K562 (cell line): ENCODE results near the gene ZER1. TPM values are rescaled to one million over a fixed set of nuclear protein-coding genes. Genes with fewer than 3 reads are reported as not detected.
A peak's percentile ranks its signal among the peaks of the same experiment; 100 is the strongest.

Source experiments
- CHD2 ChIP-seq: IDR thresholded peaks from 2 replicates; pipeline ENCODE4 v1.6.1; 2011; ENCODE audit warnings: low read depth, low read length
- CREB1 ChIP-seq, 2 experiments: sonication (generic) in 1 of 2; formaldehyde crosslinking in 1 of 2; IDR thresholded peaks; 2 replicates each; pipeline versions ENCODE4 v1.6.1 to v1.8.0; 2012 to 2022; ENCODE audit warnings: inconsistent platforms in 1 of 2, mild to moderate bottlenecking in 1 of 2, missing genetic modification reagents in 1 of 2, moderate library complexity in 1 of 2
- CREB3 ChIP-seq: fragments of 450-650 bp; conservative IDR thresholded peaks from 2 replicates; pipeline ENCODE4 v1.6.1; 2016; ENCODE audit warnings: missing genetic modification characterization, low read depth, mild to moderate bottlenecking, missing compliant biosample characterization, moderate library complexity
- ETV6 ChIP-seq, 3 experiments: fragments of 150-350 bp in 1 of 3; sonication (generic) in 1 of 3; formaldehyde crosslinking in 1 of 3; IDR thresholded peaks; 2 replicates each; pipeline versions ENCODE4 v1.6.1 to v1.8.0; 2014 to 2022; ENCODE audit warnings: borderline replicate concordance in 2 of 3, low read depth in 2 of 3, antibody characterized with exemption in 1 of 3, low read length in 1 of 3, mild to moderate bottlenecking in 1 of 3, missing genetic modification reagents in 1 of 3
- GABPA ChIP-seq: fragments of 200-800 bp; sonication (Bioruptor generic); conservative IDR thresholded peaks from 2 replicates; pipeline ENCODE4 v1.6.1; 2016; ENCODE audit warnings: low read depth, missing genetic modification characterization, missing compliant biosample characterization
- HDAC3 ChIP-seq: fragments of 450-650 bp; IDR thresholded peaks from 2 replicates; pipeline ENCODE4 v1.6.1; 2018; ENCODE audit warnings: borderline replicate concordance, mild to moderate bottlenecking, moderate library complexity; ENCODE audit not compliant: partially characterized antibody
- KAT7 ChIP-seq: sonication (generic); formaldehyde crosslinking; IDR thresholded peaks from 2 replicates; pipeline ENCODE4 v1.8.0; 2022; ENCODE audit warnings: missing genetic modification reagents, mild to moderate bottlenecking, borderline replicate concordance
- MAFG ChIP-seq: fragments of 450-650 bp; conservative IDR thresholded peaks from 2 replicates; pipeline ENCODE4 v1.6.1; 2016; ENCODE audit warnings: missing genetic modification characterization, missing compliant biosample characterization
- MAFK ChIP-seq: IDR thresholded peaks from 2 replicates; pipeline ENCODE4 v1.6.1; 2011; ENCODE audit warnings: low read length, improper control_type of control experiment
- MCM2 ChIP-seq: fragments of 450-650 bp; IDR thresholded peaks from 2 replicates; pipeline ENCODE4 v1.6.1; 2017; ENCODE audit warnings: low read depth, mild to moderate bottlenecking
- MEF2A ChIP-seq: IDR thresholded peaks from 2 replicates; pipeline ENCODE4 v1.6.1; 2011; ENCODE audit warnings: low read depth, mild to moderate bottlenecking, low read length, moderate library complexity; ENCODE audit not compliant: control insufficient read depth
- NRF1 ChIP-seq, 2 experiments: fragments of 450-650 bp; IDR thresholded peaks in 1 of 2; conservative IDR thresholded peaks in 1 of 2; 2 replicates each; pipeline ENCODE4 v1.6.1; 2014; ENCODE audit warnings: mild to moderate bottlenecking in 2 of 2
- SIN3B ChIP-seq: fragments of 450-650 bp; IDR thresholded peaks from 2 replicates; pipeline ENCODE4 v1.6.1; 2017; ENCODE audit warnings: low read depth, mild to moderate bottlenecking, moderate library complexity
- SIX5 ChIP-seq, 2 experiments: IDR thresholded peaks; 2 replicates each; pipeline ENCODE4 v1.6.1; 2011; ENCODE audit warnings: low read length in 2 of 2, borderline replicate concordance in 1 of 2, low read depth in 1 of 2, mild to moderate bottlenecking in 1 of 2, moderate library complexity in 1 of 2; ENCODE audit not compliant: insufficient read depth in 1 of 2
- SMAD3 ChIP-seq: fragments of 450-650 bp; formaldehyde crosslinking; conservative IDR thresholded peaks from 2 replicates; pipeline ENCODE4 v1.4.0; 2020; ENCODE audit warnings: mild to moderate bottlenecking
- ZNF778 ChIP-seq: fragments of 450-650 bp; formaldehyde crosslinking; IDR thresholded peaks from 2 replicates; pipeline ENCODE4 v1.4.0; 2020; ENCODE audit warnings: mild to moderate bottlenecking, moderate library complexity
- polyA plus RNA-seq, 8 experiments: library from polyadenylated mRNA; depleted of rRNA in 4 of 8; stranded (reverse) in 5 of 8; unstranded in 3 of 8; fragments of >200 nt; fragmentation: Nextera tagmentation in 2 of 8; fragmentation: Illumina TruSeq in 1 of 8; extraction: Ambion mirVana in 2 of 8; extraction: Trizol in 1 of 8; gene quantifications; 2 replicates each; pipeline versions ENCODE4 v1.2.1 to v1.2.3, GENCODE V29; 2011 to 2014; ENCODE audit warnings: inconsistent platforms in 1 of 8, missing spikeins in 1 of 8
- total RNA-seq, 7 experiments: library from RNA; depleted of rRNA in 6 of 7; stranded (reverse); fragments of >200 nt in 6 of 7; fragmentation: Illumina TruSeq in 2 of 7; extraction: Trizol in 2 of 7; gene quantifications; 2 replicates each; pipeline versions ENCODE4 v1.2.1 to v1.2.3, GENCODE V29; 2011 to 2021; ENCODE audit warnings: low replicate concordance in 1 of 7
- TF ChIP-seq, protein P1 (sequence below): sonication (generic); formaldehyde crosslinking; IDR thresholded peaks from 2 replicates; pipeline ENCODE4 v1.8.0; 2023; ENCODE audit warnings: mild to moderate bottlenecking, missing genetic modification reagents
- TF ChIP-seq, protein P2 (sequence below): sonication (generic); formaldehyde crosslinking; IDR thresholded peaks from 2 replicates; pipeline ENCODE4 v1.8.1; 2023; ENCODE audit warnings: mild to moderate bottlenecking, missing genetic modification reagents, moderate library complexity
- TF ChIP-seq, protein P3 (sequence below): sonication (generic); formaldehyde crosslinking; IDR thresholded peaks from 2 replicates; pipeline ENCODE4 v1.8.1; 2023; ENCODE audit warnings: mild to moderate bottlenecking, missing genetic modification reagents

Gene ZER1
- total and polyA plus RNA-seq, 9 of the 15 experiments (the other 6 are each of a cell fraction or from before 2014, with no cell fraction given) = 0.07 to 10.7 (median 6.2) TPM

GRCh38 chr9:128818099-128818838 is 46.5 kb upstream of the ZER1 start, which contains the start of gene ENDOG (continued):
- TF ChIP-seq, protein P1, sequence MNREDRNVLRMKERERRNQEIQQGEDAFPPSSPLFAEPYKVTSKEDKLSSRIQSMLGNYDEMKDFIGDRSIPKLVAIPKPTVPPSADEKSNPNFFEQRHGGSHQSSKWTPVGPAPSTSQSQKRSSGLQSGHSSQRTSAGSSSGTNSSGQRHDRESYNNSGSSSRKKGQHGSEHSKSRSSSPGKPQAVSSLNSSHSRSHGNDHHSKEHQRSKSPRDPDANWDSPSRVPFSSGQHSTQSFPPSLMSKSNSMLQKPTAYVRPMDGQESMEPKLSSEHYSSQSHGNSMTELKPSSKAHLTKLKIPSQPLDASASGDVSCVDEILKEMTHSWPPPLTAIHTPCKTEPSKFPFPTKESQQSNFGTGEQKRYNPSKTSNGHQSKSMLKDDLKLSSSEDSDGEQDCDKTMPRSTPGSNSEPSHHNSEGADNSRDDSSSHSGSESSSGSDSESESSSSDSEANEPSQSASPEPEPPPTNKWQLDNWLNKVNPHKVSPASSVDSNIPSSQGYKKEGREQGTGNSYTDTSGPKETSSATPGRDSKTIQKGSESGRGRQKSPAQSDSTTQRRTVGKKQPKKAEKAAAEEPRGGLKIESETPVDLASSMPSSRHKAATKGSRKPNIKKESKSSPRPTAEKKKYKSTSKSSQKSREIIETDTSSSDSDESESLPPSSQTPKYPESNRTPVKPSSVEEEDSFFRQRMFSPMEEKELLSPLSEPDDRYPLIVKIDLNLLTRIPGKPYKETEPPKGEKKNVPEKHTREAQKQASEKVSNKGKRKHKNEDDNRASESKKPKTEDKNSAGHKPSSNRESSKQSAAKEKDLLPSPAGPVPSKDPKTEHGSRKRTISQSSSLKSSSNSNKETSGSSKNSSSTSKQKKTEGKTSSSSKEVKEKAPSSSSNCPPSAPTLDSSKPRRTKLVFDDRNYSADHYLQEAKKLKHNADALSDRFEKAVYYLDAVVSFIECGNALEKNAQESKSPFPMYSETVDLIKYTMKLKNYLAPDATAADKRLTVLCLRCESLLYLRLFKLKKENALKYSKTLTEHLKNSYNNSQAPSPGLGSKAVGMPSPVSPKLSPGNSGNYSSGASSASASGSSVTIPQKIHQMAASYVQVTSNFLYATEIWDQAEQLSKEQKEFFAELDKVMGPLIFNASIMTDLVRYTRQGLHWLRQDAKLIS = no peak
- TF ChIP-seq SMAD3 (CRISPR knock-in tag) (no peak), MEF2A (no peak), GABPA (no peak), KAT7 (CRISPR knock-in tag) (peak; percentile 63; the same call in 1 of the 2 replicates), ETV6 (IDR thresholded peaks at IDR 0.05; ENCODE audit: borderline replicate concordance in 1 of 2, low read depth in 2 of 2, low read length in 1 of 2) (no peak), ETV6 (CRISPR knock-in tag; IDR thresholded peaks at IDR 0.05; ENCODE audit: borderline replicate concordance) (no peak), ZNF778 (CRISPR knock-in tag) (no peak), MAFK (no peak), CHD2 (no peak), MAFG (tag) (no peak), MCM2 (no peak), CREB1 (IDR thresholded peaks at IDR 0.05) (peak; percentile 62; the same call in 1 of the 2 replicates), CREB1 (CRISPR knock-in tag; IDR thresholded peaks at IDR 0.05) (peak; percentile 73), SIN3B (peak; percentile 47; the same call in 1 of the 2 replicates), CREB3 (no peak), SIX5 (IDR thresholded peaks at IDR 0.05; ENCODE audit: borderline replicate concordance in 1 of 2, insufficient read depth in 1 of 2, low read depth in 1 of 2, low read length in 2 of 2) (no peak), NRF1 (conservative IDR thresholded peaks at IDR 0.05 in 1 of 2, IDR thresholded peaks at IDR 0.05 in 1 of 2) (peak; percentile 99), HDAC3 (no peak)
- TF ChIP-seq, protein P2, sequence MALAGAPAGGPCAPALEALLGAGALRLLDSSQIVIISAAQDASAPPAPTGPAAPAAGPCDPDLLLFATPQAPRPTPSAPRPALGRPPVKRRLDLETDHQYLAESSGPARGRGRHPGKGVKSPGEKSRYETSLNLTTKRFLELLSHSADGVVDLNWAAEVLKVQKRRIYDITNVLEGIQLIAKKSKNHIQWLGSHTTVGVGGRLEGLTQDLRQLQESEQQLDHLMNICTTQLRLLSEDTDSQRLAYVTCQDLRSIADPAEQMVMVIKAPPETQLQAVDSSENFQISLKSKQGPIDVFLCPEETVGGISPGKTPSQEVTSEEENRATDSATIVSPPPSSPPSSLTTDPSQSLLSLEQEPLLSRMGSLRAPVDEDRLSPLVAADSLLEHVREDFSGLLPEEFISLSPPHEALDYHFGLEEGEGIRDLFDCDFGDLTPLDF (CRISPR knock-in tag) = peak; percentile 57; the same call in 1 of the 2 replicates
- TF ChIP-seq, protein P3, sequence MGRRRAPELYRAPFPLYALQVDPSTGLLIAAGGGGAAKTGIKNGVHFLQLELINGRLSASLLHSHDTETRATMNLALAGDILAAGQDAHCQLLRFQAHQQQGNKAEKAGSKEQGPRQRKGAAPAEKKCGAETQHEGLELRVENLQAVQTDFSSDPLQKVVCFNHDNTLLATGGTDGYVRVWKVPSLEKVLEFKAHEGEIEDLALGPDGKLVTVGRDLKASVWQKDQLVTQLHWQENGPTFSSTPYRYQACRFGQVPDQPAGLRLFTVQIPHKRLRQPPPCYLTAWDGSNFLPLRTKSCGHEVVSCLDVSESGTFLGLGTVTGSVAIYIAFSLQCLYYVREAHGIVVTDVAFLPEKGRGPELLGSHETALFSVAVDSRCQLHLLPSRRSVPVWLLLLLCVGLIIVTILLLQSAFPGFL (CRISPR knock-in tag) = no peak
